Activated CD4-positive, alpha-beta T cell treated with anti-CD3 and anti-CD28 coated beads for 48 hours (primary cell): ENCODE data around the gene NQO2.

Experiments used
- DNase-seq: peaks from one replicate; pipeline ENCODE4 v3.0.0-alpha.2; 2020

NQO2 gene

DNA sequence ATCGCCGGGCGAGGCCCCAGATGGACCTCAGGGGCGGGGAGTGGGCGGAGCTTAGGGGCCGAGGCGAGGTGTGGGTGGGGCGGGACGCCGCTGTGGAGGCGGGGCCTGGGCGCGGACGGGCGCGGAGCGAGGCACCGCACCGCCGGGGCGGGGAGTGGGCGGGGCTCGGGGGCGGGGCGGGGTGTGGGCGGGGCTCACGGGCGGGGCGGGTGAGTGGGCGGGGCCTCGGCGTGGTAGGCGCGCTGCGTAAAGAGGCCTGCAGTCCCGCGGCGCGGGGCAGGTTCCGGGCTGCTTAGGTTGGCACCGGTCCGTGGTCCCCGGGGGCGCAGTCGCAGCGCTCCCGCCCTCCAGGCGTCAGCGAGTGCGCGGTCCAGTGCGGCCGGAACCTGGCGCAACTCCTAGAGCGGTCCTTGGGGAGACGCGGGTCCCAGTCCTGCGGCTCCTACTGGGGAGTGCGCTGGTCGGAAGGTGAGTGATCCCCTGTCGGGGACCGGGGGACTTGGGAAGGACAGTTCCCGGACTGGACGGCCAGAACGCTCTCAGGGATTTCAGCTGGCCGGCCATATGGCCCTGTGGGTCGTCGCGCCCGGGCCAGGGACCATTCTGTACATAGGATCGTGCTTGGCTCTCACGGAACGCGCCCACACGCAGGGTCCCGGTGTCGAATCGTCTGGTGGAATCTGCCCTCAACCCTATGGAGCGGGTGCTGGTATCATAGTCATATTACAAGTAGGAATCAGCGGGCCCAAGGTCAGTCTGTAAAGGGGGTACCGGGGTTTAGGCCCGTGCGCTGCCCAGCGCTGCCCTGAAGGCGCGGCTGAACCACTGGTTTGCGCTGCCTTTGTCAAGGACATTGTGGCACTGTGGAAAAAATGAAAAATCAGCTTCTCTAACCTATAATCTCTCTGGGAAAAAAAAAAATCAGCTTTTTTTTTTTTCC lies at the start of gene NQO2:
NQO2 (plus strand) TSS at position 277 of the 940 bp plus-strand sequence. CDS start 6,659 bp downstream, outside the sequence.
- peak; percentile 92 for DNase-seq

DNA sequence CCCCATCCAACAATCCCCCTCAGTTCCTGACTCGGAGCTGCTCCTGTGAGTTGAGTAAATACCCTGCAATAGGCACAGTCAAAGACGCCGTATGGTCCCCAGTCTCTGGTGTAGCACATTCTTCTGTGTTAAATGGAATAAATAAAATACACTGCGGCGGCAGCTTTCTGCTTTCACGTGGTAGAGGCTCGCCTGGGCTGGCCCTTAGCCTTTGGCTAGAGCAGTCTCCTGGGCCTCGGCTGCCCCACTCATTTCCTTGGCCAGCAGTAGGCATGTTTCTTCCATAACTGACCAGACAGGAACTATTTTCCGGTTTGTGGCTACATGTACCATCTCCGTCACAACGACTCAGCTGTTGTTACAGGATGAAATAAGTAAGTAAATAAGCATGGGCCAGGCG lies 49.0 kb upstream of the NQO2 start:
- DNase-seq: no peak

DNA sequence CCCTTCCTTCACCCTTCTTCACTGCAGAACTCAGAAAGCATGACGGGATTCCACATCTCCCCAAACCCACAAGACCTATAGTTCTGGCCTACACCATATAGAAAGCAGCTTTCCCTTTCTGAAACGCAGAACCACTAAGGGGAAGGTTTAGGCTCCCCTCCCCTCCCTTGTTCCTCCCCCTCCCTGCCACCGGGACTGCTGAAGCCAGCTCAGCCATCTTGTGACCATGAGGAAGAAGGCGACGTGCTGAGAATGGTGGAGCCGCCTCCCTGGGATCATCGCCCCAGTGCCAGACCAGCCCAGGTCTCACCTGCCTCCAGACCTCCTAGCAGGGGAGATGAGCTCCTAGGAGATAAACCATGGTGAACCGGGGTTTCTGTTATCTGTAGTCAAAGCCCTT lies 48.0 kb upstream of the NQO2 start:
- no peak for DNase-seq

DNA sequence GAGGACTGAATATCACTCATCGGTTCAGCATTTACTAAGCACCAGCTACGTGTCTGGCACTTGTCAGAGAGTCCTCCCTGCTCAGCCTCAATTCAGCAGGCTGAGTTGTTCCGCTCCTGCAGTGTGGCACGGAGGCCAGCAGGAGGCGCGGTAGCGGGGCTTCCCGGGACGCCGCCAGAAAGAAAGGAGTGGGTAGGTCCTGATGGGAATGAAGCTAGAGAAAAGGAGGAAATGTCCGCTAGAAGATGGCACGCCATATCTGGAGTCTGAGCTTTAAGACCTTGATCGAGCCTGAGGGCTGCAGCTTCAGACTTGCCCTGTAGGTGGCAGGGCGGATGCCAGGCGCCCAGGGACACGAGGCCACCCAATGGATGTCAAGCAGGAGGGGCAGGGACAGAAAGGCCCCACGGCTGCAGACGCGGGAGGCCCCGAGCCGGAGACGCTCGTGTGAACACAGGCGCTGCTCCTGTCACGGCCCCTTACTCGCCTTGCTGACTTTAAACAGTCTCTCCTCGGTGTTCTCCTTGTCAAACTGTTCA lies 47.1 kb upstream of the NQO2 start:
- peak; percentile 77 for DNase-seq

DNA sequence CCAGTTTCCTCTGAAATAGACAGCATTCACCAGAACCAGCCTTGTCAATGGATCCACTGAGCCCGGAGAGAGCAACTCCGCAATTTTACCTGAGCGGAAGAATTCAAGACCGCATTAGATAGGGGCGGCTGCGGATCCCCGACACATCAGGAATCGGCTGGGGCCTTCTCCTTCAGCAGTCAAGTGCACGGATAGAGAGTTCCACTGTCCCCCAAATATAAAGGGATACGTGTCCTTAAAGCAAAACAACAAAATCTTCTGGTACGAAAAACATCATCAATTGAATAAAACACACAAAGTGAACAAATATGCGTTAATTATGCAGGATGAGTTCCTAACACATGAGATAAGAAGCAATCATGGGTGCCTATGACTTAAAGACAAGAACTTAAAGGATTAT lies 46.6 kb upstream of the NQO2 start:
- DNase-seq: no peak

DNA sequence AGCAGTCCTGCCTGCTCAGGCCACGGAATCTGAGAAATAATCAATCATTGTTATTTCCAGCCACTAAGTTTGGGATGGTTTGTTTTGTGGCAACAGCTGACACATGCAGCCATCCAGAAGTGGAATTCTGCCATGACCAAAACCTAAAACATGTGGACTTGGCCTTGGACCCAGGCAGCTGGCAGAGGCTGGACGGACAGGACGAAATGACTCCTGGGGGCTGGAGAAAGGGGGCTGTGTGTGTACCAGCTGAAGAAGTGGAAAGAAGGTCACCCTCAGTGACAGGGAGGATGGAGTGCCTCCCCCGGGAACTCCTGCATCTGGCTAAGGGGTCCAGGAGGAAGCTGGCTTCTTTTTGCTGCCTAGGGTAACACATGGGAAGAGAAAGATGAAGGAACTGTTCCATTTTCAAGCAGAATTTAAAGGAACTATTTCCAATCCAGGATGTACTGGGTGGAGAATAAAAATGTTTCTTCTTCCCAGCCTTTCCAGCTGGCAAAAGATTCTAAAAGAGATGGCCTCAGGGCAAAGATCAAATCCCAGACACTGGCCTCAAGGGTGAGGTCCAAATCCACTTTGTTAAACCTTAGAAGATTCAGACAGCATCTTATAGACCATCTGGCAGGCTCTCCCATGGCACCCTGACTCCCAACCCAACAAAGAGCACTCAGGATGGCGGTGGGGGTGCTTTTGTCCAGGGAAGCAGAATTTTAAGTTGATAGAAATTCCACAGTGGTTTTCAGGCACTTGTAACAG lies 42.6 kb upstream of the NQO2 start:
- DNase-seq: no peak

DNA sequence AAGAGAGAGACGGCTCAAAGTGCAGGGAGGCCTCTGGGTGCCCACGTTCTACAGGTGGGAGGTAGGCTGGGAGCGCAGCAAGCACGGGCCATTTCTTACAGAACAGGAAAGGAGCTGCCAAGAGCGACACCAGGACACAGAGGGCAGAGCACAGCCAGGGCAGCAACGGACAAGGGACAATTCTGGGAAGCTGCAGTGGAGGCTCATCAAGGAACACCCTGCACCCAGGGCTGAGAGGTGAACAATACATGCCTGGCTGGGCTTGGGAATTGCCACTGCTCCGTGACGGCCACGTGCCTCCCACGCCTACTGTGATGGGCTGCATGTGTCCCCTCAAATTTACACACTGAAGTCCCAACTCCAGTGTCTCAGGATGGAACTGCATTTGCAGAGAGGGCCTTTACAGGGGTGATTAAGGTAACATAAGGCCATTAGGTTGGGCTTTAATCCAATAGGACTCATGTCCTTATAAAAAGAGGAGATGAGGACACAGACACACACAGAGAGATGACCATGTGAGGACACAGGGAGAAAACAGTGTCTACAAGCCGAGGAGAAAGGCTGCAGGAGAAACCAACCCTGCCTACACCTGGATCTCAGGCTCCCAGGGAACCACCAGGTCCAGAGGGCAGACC lies 41.9 kb upstream of the NQO2 start:
- DNase-seq: no peak

DNA sequence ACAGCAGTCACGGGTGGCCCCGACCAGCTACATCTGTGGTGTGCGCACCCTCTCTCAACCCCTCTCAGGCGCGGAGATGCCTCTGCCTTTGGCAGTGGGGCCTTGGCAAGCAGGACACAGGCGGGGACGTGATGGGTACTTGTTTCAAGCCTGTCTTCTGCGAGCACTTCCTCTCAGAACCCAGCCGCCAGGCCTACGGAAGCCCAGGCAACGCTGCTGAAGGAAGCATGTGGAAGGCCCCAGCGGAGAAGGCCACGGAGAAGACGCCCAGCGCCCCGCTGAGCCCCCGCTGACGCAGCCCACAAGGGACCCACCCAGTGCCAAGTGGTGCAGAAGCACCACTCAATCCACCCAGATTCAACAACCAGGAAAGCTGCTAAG lies 41.4 kb upstream of the NQO2 start:
- no peak for DNase-seq

GRCh38 chr6:2958776-2959175 lies 40.9 kb upstream of the NQO2 start:
- DNase-seq: no peak

GRCh38 chr6:2959909-2960719 lies 39.6 kb upstream of the NQO2 start:
- no peak for DNase-seq

GRCh38 chr6:2960935-2961334 lies 38.8 kb upstream of the NQO2 start:
- DNase-seq: no peak

DNA sequence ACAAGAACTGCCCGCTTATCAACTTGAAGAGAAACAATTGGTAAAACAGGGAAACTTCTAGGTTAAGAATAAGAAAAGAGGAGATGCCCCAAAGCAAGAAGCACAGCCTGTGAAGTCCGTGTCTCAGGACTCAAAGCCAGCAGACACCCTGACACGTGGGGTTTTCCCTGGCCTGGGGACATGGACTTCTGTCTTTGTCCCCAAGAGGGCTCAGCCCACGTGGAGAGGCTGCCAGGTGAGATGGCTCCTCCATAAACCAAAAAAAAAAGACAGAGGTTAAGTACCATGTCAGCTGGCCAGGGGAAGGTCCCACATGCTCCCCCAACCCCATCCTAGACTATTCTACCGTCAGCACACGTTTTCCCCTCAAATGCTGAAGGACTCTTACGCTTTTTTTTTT lies 38.2 kb upstream of the NQO2 start:
- DNase-seq: no peak

DNA sequence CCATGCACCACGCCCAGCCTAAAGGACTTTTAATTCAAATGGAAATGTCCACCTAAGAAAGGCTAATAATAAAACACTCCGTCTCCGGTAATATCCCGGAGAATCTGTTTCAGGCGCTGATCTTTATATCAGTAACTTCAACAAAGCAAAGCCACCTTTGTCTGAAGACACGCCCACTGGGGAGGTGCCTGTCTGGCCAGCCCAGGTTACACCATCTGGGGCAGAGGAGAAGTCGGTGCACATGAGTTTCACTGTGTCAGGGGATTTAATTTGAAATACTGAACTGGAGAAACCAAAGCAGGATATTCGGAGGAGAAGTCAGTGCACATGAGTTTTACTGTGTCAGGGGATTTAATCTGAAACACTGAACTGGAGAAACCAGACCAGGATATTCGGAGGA lies 37.7 kb upstream of the NQO2 start:
- DNase-seq: no peak

- DNase-seq: no peak
These were observed 37.1 kb upstream of the NQO2 start for GRCh38 chr6:2962636-2963035.

- no peak for DNase-seq
These were observed 35.9 kb upstream of the NQO2 start for GRCh38 chr6:2963756-2964155.

DNA sequence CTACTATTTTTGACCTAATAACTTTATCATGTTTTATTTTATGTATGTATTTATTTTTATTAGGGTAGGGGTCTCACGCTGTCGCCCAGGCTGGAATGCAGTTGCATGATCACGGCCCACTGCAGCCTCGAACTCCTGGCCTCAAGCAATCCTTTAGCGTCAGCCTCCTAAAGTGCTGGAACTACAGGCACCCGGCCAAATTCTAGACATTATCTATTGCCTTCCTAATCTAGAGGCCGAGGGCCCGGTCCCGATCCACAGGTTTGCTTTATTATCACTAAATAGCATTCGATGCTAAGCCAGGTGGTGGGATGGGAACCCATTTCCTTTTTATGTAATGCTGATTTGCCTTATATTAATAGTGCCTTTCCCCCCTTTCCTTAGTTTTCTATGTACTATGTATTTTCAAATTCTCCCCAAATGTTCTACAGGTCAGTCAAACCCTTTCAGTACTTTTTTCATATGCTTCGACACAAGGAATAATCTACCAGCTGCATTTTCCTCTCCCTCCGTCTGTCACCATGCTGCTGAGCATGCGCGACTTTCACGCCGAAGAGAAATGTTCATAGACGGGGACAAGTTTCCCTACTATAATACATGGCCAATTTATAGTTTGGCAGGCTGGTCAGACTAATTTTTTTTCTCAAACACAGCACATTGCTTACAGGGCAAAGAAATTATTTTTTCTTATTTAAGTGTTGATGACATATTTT lies 34.7 kb upstream of the NQO2 start:
- DNase-seq: no peak

- DNase-seq: no peak
These were observed 33.3 kb upstream of the NQO2 start for GRCh38 chr6:2966347-2966746.

DNA sequence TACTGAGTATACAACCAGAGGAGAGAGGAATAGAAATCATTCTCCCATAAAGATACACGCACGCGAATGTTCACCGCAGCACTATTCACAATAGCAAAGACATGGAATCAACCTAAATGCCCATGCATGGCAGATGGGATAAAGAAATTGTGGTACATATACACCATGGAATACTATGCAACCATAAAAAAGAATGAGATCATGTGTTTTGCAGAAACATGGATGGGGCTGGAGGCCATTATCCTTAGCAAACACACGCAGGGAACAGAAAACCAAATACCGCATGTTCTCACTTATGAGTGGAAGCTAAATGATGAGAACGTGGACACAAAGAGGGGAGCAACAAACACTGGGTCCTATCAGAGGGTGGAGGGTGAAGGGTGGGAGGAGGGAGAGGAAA lies 31.8 kb upstream of the NQO2 start:
- DNase-seq: no peak

GRCh38 chr6:2968600-2969135 lies 31.0 kb upstream of the NQO2 start:
- no peak for DNase-seq

- DNase-seq: no peak
These were observed 30.1 kb upstream of the NQO2 start for GRCh38 chr6:2969549-2969948.

- DNase-seq: no peak
These were observed 29.5 kb upstream of the NQO2 start for GRCh38 chr6:2970034-2970685.
